Measurements from ENCODE around the gene ARG2.

The ARG2 gene

GRCh38 chr14:67644428-67644827 lies 24.7 kb downstream of the ARG2 start:
- no peak overlapping the region for H3K4me3 ChIP-seq (ENCODE audit: low read depth, low read length)
- no peak for TF ChIP-seq POLR2A (IDR thresholded peaks at IDR 0.05; ENCODE audit: extremely low read depth, insufficient read length)
- no peak for TF ChIP-seq MAX (IDR thresholded peaks at IDR 0.05; ENCODE audit: low read depth, low read length)
- no peak for TF ChIP-seq MYC (IDR thresholded peaks at IDR 0.05; ENCODE audit: low read depth, low read length)
- TF ChIP-seq CTCF (IDR thresholded peaks at IDR 0.05; ENCODE audit: low read depth, low read length) = no peak
- no peak for DNase-seq (ENCODE audit: low read depth)

DNA sequence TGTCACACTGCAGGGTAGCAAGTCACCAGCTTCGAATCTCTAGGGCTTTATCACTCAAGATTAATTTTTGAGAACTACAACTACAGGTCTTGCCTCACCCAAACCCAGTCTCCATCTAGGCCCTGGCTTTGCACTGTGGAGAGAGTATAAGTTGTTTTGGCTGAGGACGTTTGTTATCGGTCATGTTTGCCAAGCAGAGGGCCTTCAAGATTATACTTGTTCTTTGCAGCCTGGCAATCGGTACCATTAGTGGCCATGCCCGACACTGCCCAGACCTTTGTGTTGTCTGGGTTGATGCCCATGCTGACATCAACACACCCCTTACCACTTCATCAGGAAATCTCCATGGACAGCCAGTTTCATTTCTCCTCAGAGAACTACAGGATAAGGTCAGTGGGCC lies 25.7 kb downstream of the ARG2 start:
- no peak overlapping the region for H3K4me3 ChIP-seq (ENCODE audit: low read depth, low read length)
- DNase-seq (ENCODE audit: low read depth) = no peak
- TF ChIP-seq MAX (IDR thresholded peaks at IDR 0.05; ENCODE audit: low read depth, low read length) (no peak), POLR2A (IDR thresholded peaks at IDR 0.05; ENCODE audit: extremely low read depth, insufficient read length) (no peak), MYC (IDR thresholded peaks at IDR 0.05; ENCODE audit: low read depth, low read length) (no peak), CTCF (IDR thresholded peaks at IDR 0.05; ENCODE audit: low read depth, low read length) (no peak)

DNA sequence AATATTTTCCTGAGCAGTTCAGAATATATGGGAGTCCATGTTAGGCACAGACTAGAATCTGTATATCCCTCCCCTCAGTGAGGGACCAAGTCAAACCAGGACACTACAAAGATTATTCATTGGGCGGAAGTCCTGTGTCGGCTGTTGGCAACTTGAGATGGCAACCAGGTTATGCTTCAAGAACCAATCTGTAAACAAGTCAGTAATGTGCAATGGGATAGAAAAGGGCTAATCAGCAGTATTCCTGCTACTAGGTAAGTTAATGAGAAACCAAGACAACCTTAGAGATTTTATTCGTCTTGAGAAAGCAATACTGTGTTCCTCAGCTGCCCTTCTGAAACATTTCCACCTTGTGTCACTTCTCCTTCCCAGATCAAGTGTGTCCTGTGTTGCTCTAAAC lies 26.4 kb downstream of the ARG2 start:
- H3K4me3 ChIP-seq (ENCODE audit: low read depth, low read length) = no peak overlapping the region
- no peak for TF ChIP-seq CTCF (IDR thresholded peaks at IDR 0.05; ENCODE audit: low read depth, low read length)
- TF ChIP-seq MYC (IDR thresholded peaks at IDR 0.05; ENCODE audit: low read depth, low read length) = no peak
- no peak for TF ChIP-seq MAX (IDR thresholded peaks at IDR 0.05; ENCODE audit: low read depth, low read length)
- no peak for TF ChIP-seq POLR2A (IDR thresholded peaks at IDR 0.05; ENCODE audit: extremely low read depth, insufficient read length)
- no peak for DNase-seq (ENCODE audit: low read depth)

DNA sequence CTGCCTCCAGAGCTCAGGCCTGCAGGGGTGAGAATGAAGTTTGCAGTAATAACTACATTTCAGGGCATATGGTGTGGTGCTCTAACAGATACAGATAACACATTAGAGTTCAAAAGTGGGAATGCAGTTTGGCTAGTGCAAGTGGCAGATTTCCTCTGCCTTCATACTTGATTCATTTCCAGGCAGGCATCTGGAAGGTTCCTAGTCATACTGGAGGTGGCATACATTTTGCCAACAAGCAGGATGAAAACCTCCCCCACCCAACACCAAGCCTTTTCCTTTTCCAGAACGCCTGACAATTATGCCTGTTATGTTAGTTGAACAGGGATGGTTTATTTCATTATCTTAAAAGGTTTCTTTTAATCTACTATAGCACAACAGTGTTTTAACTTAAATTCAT lies 30.4 kb downstream of the ARG2 start:
- DNase-seq (ENCODE audit: low read depth) = no peak
- TF ChIP-seq MYC (IDR thresholded peaks at IDR 0.05; ENCODE audit: low read depth, low read length) = no peak
- TF ChIP-seq MAX (IDR thresholded peaks at IDR 0.05; ENCODE audit: low read depth, low read length) = no peak
- no peak for TF ChIP-seq CTCF (IDR thresholded peaks at IDR 0.05; ENCODE audit: low read depth, low read length)
- TF ChIP-seq POLR2A (IDR thresholded peaks at IDR 0.05; ENCODE audit: extremely low read depth, insufficient read length) = no peak
- no peak overlapping the region for H3K4me3 ChIP-seq (ENCODE audit: low read depth, low read length)

- H3K4me3 ChIP-seq (ENCODE audit: low read depth, low read length) = no peak overlapping the region
- no peak for DNase-seq (ENCODE audit: low read depth)
- no peak for TF ChIP-seq POLR2A (IDR thresholded peaks at IDR 0.05; ENCODE audit: extremely low read depth, insufficient read length)
- TF ChIP-seq MAX (IDR thresholded peaks at IDR 0.05; ENCODE audit: low read depth, low read length) = no peak
Observed at GRCh38 chr14:67650694-67651093, 31.0 kb downstream of the ARG2 start.

DNA sequence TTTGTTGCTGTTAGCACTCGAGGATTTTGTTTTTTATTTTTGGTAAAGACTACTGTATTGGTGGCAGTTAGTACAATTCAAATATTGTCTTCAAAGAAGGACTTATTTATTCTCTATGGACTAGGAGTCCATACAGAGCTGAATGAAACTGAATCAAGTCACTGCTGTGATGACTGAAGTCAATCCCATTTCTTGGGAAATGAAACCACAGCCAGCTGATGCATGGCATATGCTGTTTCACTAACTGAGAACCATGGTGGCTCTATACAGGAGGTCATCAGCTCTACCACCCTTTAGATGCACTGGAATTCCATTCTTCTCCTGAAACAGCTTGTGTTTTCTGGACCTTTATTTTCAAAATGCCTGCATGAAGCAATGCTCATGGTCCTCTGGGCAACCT lies 32.5 kb downstream of the ARG2 start:
- DNase-seq (ENCODE audit: low read depth) = no peak
- H3K4me3 ChIP-seq (ENCODE audit: low read depth, low read length) = no peak overlapping the region
- TF ChIP-seq CTCF (IDR thresholded peaks at IDR 0.05; ENCODE audit: low read depth, low read length) = no peak
- no peak for TF ChIP-seq MAX (IDR thresholded peaks at IDR 0.05; ENCODE audit: low read depth, low read length)
- TF ChIP-seq POLR2A (IDR thresholded peaks at IDR 0.05; ENCODE audit: extremely low read depth, insufficient read length) = no peak
- no peak for TF ChIP-seq MYC (IDR thresholded peaks at IDR 0.05; ENCODE audit: low read depth, low read length)
